ENCODE results near the gene DHCR24.

Gene DHCR24

DNA sequence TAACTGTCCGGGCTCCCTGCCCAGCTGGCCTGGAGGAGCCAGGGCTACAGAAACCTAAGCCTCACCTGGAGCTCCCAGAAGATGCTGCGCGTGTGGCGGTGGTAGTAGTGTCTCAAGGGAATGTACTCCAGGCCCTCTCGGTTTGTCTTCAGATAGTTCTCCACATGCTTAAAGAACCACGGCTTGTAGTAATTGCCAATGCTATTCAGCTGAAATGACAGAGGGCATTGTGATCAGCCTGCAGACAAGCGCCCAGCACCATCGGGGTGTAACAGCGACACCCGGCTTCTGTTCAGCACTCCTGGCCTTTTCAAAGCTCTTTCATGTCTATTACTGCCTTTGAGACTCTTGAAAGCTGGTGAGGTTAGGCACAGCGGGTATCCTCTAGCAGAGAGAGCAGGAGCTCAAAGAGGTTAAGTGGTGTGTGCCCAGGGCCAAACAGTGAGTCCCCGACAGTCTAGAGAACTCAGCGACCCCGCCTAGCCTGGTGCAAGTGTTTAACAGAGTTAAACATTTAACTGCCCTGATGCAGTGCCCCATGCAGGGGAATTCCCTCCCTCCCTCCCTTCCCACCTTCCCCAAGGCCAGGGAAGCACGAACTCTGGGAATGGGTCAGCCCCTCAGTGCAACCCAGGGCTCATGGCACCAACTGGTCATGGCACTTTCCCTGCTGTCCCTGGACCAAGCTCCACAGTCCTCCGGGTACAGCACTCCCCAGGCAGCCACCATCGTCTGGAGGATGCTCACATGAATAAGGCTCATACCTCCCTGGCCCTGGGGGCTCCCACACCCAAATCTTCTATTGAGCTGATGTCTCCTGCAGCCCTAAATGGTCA, 21.5 kb downstream of the DHCR24 start:
- DNase-seq (ENCODE audit: low read depth, low spot score) = no peak
- Histone ChIP-seq H3K36me3 (ENCODE audit: control insufficient read depth, insufficient read depth, low read length) (peaks cover 55% of the 10 kb centered on the region), H3K4me3 (ENCODE audit: low read length) (no peak overlapping the region), H3K9me3 (ENCODE audit: control insufficient read depth, insufficient read depth, low read length) (no peaks in the 10 kb centered on the region), H3K27ac (ENCODE audit: low read length) (no peak overlapping the region), H3K27me3 (ENCODE audit: control insufficient read depth, insufficient read depth, low read length) (no peaks in the 10 kb centered on the region), H3K4me1 (ENCODE audit: control insufficient read depth, insufficient read depth, low read length) (no peaks in the 10 kb centered on the region)
- no CpG with 5 or more reads among the region's 17 CpGs for WGBS (ENCODE audit: insufficient coverage, insufficient read length)

DNA sequence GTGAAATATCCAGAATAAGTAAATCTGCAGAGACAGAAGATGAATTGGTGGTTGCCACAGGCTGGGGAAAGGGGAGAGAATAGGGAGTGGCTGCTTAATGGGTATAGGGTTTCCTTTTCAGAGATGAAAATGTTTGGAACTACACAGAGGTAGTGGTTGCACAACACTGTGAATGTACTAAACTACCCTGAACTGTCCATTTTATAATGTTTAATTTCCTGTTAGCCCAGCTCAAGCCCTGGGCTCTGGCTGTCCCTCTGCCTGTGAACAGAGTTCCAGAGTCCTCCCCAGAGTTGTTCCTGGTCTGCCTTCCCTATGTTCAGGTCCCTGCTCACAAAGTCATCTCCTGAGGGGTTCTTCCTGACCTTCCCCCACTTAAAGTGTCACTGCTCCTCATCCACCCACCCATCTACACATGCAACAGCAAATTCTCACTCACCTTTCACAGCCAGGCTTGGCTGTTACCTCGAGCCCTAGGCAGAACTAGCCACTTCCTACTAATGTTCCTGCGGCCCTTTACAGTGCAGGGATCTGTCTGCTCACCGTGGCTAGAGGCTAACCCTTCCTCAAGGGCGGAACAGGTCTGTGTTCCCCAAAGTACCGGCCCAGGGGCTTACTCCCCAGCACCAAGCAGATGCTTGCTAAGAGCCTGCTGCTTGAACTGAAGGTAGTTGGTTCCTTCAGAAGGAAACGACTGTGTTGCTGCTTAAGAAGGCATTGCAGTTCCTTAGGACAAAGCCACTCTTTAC, 22.4 kb downstream of the DHCR24 start:
- Histone ChIP-seq H3K4me3 (ENCODE audit: low read length) (no peak overlapping the region), H3K27me3 (ENCODE audit: control insufficient read depth, insufficient read depth, low read length) (no peaks in the 10 kb centered on the region), H3K36me3 (ENCODE audit: control insufficient read depth, insufficient read depth, low read length) (peaks cover 52% of the 10 kb centered on the region), H3K9me3 (ENCODE audit: control insufficient read depth, insufficient read depth, low read length) (no peaks in the 10 kb centered on the region), H3K4me1 (ENCODE audit: control insufficient read depth, insufficient read depth, low read length) (no peaks in the 10 kb centered on the region), H3K27ac (ENCODE audit: low read length) (no peak overlapping the region)
- DNase-seq (ENCODE audit: low read depth, low spot score) = no peak
- no CpG with 5 or more reads among the region's 6 CpGs for WGBS (ENCODE audit: insufficient coverage, insufficient read length)

DNA sequence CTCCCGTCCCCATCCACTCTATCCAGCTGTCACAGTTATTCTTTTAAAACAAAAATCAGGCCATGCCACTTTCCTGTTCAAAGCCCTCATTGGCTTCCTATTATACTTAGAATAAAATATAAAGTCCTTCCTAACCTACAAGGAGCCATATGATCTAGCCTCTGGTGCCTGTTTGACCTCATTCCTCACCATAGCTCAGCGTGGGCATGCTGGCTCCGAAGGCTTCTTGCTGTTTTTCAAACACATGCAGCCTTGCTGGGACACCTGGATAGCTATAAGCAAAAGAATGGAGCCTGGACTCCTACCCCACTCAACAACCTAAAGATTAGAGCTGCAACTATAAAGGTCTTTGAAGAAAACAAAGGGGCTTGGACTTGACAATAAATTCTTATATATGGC, 23.7 kb downstream of the DHCR24 start:
- H3K27me3 ChIP-seq (ENCODE audit: control insufficient read depth, insufficient read depth, low read length) = no peaks in the 10 kb centered on the region
- no peak overlapping the region for H3K4me3 ChIP-seq (ENCODE audit: low read length)
- no peaks in the 10 kb centered on the region for H3K9me3 ChIP-seq (ENCODE audit: control insufficient read depth, insufficient read depth, low read length)
- peaks cover 50% of the 10 kb centered on the region for H3K36me3 ChIP-seq (ENCODE audit: control insufficient read depth, insufficient read depth, low read length)
- no peak for DNase-seq (ENCODE audit: low read depth, low spot score)
- H3K27ac ChIP-seq (ENCODE audit: low read length) = no peak overlapping the region
- no CpG with 5 or more reads among the region's 3 CpGs for WGBS (ENCODE audit: insufficient coverage, insufficient read length)
- H3K4me1 ChIP-seq (ENCODE audit: control insufficient read depth, insufficient read depth, low read length) = no peaks in the 10 kb centered on the region

DNA sequence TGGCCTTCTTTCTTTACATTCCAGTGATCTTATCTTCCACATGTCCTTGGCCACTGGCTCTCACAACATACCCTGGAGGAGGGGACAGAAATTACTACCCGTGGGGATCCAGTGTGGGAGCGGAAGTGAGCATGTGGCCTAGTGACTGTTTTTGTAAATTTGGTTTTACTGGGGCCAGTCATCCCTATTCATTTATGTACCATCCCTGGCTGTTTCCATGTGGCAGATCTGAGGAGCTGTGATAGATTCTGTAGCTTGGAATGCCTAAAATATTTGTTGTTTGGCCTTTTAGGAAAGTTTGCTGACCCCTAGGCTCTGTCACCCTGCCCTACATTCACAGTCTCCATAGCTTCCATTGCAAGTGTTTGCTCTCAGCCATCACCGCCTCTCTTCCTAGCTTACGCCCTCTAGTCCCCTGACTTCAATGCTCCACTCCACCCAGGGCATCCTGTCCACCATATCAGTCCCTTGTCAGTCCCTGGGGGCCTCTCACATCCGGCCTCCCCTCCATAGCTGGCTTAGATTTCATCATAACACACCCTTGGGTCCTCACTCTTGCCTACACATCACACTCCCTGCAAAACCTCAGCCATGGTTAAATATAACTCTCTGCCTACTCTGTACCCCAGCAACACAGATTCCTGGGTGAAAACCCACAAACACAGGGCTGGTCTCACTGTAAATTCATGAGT, 25.8 kb downstream of the DHCR24 start:
- H3K36me3 ChIP-seq (ENCODE audit: control insufficient read depth, insufficient read depth, low read length) = peaks cover 45% of the 10 kb centered on the region
- WGBS (ENCODE audit: insufficient coverage, insufficient read length) = no CpG with 5 or more reads among the region's 5 CpGs

DNA sequence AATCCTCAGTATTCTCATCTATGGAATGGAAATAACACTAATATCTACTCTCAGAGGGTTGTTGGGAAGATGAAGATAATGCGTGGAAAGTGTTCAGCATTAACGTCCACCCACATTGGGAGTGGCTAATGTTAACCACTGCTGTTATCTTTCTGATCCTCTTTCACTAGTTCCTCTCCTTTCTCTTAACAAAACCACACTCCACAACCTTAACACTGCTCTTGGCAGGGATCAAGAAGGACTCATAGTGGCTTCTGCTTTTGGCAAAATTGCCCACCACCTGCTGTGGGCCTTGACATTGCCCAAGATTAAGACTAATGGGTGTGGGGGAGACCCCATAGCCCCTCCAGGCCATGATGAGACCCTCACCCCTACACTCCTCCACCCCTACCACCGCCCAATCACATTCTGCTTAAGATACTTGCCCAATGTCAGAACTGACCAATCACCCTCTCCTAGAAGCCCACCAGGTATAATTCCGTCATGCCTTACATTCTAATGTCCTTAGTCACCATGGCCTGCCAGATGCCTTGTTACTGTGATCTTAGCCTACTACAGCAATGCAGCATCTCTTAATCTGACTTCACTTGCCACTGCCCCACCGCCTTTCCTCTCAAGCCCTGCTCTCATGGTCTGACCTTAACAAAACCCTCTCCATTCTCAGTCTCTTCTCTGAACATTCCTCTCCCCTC, 27.1 kb downstream of the DHCR24 start:
- no peak overlapping the region for H3K27ac ChIP-seq (ENCODE audit: low read length)

More for the DNA sequence above, 25.8 kb downstream of the DHCR24 start:
- Histone ChIP-seq H3K4me1 (ENCODE audit: control insufficient read depth, insufficient read depth, low read length) (no peaks in the 10 kb centered on the region), H3K4me3 (ENCODE audit: low read length) (no peak overlapping the region), H3K27me3 (ENCODE audit: control insufficient read depth, insufficient read depth, low read length) (no peaks in the 10 kb centered on the region), H3K27ac (ENCODE audit: low read length) (no peak overlapping the region), H3K9me3 (ENCODE audit: control insufficient read depth, insufficient read depth, low read length) (no peaks in the 10 kb centered on the region)
- DNase-seq (ENCODE audit: low read depth, low spot score) = no peak

DNA sequence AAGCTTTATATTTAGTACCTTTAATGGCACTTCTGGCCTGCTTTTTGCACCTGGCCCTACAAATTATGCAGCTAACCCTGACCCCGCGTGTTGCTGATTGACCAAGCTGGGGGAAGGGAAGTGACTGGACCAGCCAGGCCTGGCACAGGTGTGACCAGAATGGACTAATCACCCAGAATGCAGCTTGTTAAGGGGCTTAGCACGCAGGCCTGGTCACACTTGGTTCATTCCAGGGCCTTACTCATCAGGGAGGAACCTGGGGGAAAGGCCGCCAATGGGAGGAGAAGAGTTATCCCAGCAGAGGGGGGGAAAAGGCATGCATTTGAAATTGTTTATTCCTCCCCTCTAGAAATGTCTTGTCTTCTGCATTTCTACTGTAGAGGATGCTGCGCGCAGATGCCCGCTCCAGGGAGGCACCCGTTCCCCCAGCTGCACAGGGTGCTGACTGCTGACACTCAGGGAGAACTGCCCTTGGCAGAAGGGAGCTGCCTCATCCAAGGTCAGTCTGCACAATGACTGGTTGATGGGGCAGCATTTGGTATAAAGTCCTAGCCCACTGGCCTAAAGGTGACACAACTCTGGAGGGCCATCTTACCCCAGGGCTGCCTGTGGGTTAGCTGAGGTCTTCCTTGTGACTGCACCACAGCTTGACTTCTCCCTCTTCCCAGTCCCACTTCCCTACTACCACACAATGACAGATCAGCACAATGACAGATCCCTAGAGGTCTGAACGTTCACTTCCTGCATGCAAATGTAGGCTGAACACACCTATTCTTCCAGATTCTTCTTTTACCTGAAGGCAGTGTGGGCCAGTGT, 29.0 kb downstream of the DHCR24 start:
- DNase-seq (ENCODE audit: low read depth, low spot score) = no peak
- no peaks in the 10 kb centered on the region for H3K27me3 ChIP-seq (ENCODE audit: control insufficient read depth, insufficient read depth, low read length)
- no peak overlapping the region for H3K27ac ChIP-seq (ENCODE audit: low read length)
- WGBS (ENCODE audit: insufficient coverage, insufficient read length) = no CpG with 5 or more reads among the region's 9 CpGs
- H3K36me3 ChIP-seq (ENCODE audit: control insufficient read depth, insufficient read depth, low read length) = peaks cover 48% of the 10 kb centered on the region
- no peak overlapping the region for H3K4me3 ChIP-seq (ENCODE audit: low read length)
- H3K9me3 ChIP-seq (ENCODE audit: control insufficient read depth, insufficient read depth, low read length) = no peaks in the 10 kb centered on the region
- H3K4me1 ChIP-seq (ENCODE audit: control insufficient read depth, insufficient read depth, low read length) = no peaks in the 10 kb centered on the region

More for the DNA sequence above, 27.1 kb downstream of the DHCR24 start:
- Histone ChIP-seq H3K4me1 (ENCODE audit: control insufficient read depth, insufficient read depth, low read length) (no peaks in the 10 kb centered on the region), H3K27me3 (ENCODE audit: control insufficient read depth, insufficient read depth, low read length) (no peaks in the 10 kb centered on the region), H3K36me3 (ENCODE audit: control insufficient read depth, insufficient read depth, low read length) (peaks cover 38% of the 10 kb centered on the region), H3K9me3 (ENCODE audit: control insufficient read depth, insufficient read depth, low read length) (no peaks in the 10 kb centered on the region), H3K4me3 (ENCODE audit: low read length) (no peak overlapping the region)
- DNase-seq (ENCODE audit: low read depth, low spot score) = no peak
- no CpG with 5 or more reads among the region's 5 CpGs for WGBS (ENCODE audit: insufficient coverage, insufficient read length)

DNA sequence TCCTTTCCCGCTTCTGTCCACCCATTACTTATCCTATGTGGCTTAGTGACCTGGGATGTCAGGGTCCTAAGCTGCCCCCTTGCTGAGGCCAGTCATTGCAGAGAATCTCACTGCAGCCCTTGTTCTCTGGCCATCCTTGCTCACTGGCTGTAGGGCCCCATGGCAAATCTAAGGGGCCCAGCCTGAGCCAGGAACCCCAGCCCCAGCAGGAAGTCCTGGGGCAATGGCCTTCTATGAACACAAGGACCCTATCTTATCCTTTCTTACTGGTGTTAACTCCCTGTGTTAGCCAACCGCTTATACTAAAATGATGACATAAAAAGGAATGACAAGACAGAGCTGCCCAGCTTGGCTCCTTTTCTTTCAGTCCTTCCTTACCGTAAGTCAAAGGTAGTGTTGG, 29.9 kb downstream of the DHCR24 start:
- Histone ChIP-seq H3K4me1 (ENCODE audit: control insufficient read depth, insufficient read depth, low read length) (no peaks in the 10 kb centered on the region), H3K36me3 (ENCODE audit: control insufficient read depth, insufficient read depth, low read length) (peaks cover 52% of the 10 kb centered on the region), H3K27me3 (ENCODE audit: control insufficient read depth, insufficient read depth, low read length) (no peaks in the 10 kb centered on the region), H3K27ac (ENCODE audit: low read length) (no peak overlapping the region), H3K4me3 (ENCODE audit: low read length) (no peak overlapping the region), H3K9me3 (ENCODE audit: control insufficient read depth, insufficient read depth, low read length) (no peaks in the 10 kb centered on the region)
- no CpG with 5 or more reads among the region's 3 CpGs for WGBS (ENCODE audit: insufficient coverage, insufficient read length)
- DNase-seq (ENCODE audit: low read depth, low spot score) = no peak

DNA sequence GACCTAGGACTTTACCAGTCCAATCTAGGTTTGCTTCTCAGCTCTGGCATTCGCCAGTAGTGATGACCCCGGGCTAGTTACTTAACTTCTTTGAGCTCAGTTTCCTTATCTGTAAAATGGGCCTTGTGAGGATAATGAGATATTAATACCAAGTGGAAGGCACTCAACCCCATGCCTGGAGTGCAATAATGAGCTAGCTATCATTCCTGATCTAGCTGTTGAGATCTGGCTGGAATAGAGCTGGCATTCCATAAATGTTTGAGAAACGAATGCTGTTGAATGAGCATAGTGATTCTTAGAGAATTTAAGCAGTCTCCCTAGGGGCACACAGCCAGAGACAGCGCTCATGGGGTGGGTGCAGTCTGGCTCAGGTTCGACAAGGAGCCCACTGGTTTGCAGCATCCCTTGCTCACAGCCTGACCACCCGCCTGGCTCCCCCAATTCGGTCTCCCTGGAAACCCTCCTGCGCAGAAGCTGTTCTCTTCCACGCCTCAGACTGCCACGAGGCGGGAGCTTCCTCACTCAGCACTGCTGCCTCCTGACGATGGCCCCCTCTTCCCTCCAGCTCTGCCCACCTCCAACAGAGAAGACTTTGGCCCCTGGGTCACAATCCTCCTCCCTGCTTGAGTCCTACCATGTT, 32.5 kb downstream of the DHCR24 start:
- no peaks in the 10 kb centered on the region for H3K9me3 ChIP-seq (ENCODE audit: control insufficient read depth, insufficient read depth, low read length)
- H3K36me3 ChIP-seq (ENCODE audit: control insufficient read depth, insufficient read depth, low read length) = peaks cover 67% of the 10 kb centered on the region
- H3K27me3 ChIP-seq (ENCODE audit: control insufficient read depth, insufficient read depth, low read length) = no peaks in the 10 kb centered on the region
- no peaks in the 10 kb centered on the region for H3K4me1 ChIP-seq (ENCODE audit: control insufficient read depth, insufficient read depth, low read length)
- H3K27ac ChIP-seq (ENCODE audit: low read length) = no peak overlapping the region
- H3K4me3 ChIP-seq (ENCODE audit: low read length) = no peak overlapping the region
- WGBS (ENCODE audit: insufficient coverage, insufficient read length) = no CpG with 5 or more reads among the region's 12 CpGs
- no peak for DNase-seq (ENCODE audit: low read depth, low spot score)

DNA sequence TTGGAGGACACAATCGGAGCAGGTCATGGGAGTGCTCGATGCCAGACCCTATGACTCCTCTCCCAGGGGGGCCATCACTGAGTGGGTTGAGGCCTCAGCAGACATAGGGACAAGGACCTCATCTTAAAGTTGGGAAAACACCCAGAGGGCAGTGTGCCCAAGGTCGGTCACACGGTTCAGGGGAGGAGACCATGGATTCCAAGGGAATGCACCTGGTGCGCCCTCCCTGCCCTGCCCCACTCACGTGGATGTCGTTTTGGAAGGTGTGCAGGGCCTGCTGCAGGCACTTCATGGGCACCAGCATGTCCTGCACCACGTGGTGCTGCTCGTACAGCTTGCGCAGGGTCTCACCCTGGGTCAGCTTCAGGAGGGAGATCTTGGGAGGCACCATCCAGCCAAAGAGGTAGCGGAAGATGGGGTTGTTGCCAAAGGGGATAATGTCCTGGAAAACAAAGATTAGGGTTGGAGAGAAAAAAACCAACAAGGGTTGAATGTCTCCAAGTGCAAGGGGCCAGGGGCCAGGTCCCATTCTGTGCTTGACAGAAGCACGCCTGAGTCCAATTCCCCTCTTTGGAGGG, 33.1 kb downstream of the DHCR24 start:
- no peaks in the 10 kb centered on the region for H3K9me3 ChIP-seq (ENCODE audit: control insufficient read depth, insufficient read depth, low read length)
- no CpG with 5 or more reads among the region's 12 CpGs for WGBS (ENCODE audit: insufficient coverage, insufficient read length)
- H3K4me1 ChIP-seq (ENCODE audit: control insufficient read depth, insufficient read depth, low read length) = no peaks in the 10 kb centered on the region
- DNase-seq (ENCODE audit: low read depth, low spot score) = no peak
- no peak overlapping the region for H3K4me3 ChIP-seq (ENCODE audit: low read length)
- H3K27me3 ChIP-seq (ENCODE audit: control insufficient read depth, insufficient read depth, low read length) = no peaks in the 10 kb centered on the region
- peaks cover 69% of the 10 kb centered on the region for H3K36me3 ChIP-seq (ENCODE audit: control insufficient read depth, insufficient read depth, low read length)
- H3K27ac ChIP-seq (ENCODE audit: low read length) = no peak overlapping the region
